Mucosa of descending colon (tissue), 3 donors: ENCODE data around the gene JUND. TPM values are rescaled to one million over a fixed set of nuclear protein-coding genes. Genes with fewer than 3 reads are reported as not detected.

ENCODE experiments used
- ATAC-seq: fragments of 200-7000 bp; cut with Tn5 transposase; one replicate; pipeline ENCODE4 v1.9.1; 2020; ENCODE audit warnings: mild to moderate bottlenecking, moderate library complexity
- DNase-seq, 3 donors: peaks; one replicate each; pipeline ENCODE4 v3.0.0-alpha.2; 2020
- H3K36me3 ChIP-seq: fragments of 200-600 bp; one replicate; pipeline ENCODE4 v1.8.0; 2021; ENCODE audit warnings: low read depth, mild to moderate bottlenecking
- H3K4me1 ChIP-seq: fragments of 200-600 bp; one replicate; pipeline ENCODE4 v1.8.0; 2021; ENCODE audit warnings: low read depth, mild to moderate bottlenecking
- H3K4me3 ChIP-seq: fragments of 200-600 bp; one replicate; pipeline ENCODE4 v1.8.0; 2021; ENCODE audit warnings: mild to moderate bottlenecking
- H3K9me3 ChIP-seq: fragments of 200-600 bp; one replicate; pipeline ENCODE4 v1.8.0; 2021; ENCODE audit warnings: mild to moderate bottlenecking
- CTCF ChIP-seq: fragments of 200-600 bp; IDR thresholded peaks from one replicate; pipeline ENCODE4 v1.8.0; 2022; ENCODE audit warnings: antibody characterized with exemption, mild to moderate bottlenecking
- intact Hi-C, 2 donors: fragments of 100-400 bp; cut with DNase I in 1 of 2; cut with micrococcal nuclease in 1 of 2; formaldehyde crosslinking; loops; one replicate each; pipeline versions ENCODE4 v1.11.0 to v1.11.1; 2022; cut with DNase I, micrococcal nuclease
- total RNA-seq, 3 donors: library from RNA; stranded (reverse); fragmentation: NEBNext Ultra II Directional in 2 of 3; extraction: Animal tissue kit (Norgen Biotek cat#: 25700) in 2 of 3; gene quantifications; one replicate each; pipeline versions ENCODE4 v1.2.1 to v1.2.4, GENCODE V29; 2021 to 2023
- donor health status: DM: no; HTN: no; CAD: no; lungs with moderate emphysema.
- donor health status: DM: no; HTN: no; CAD: no.
- donor health status: DM: no; HTN: yes; CAD: no.

JUND gene
- total RNA-seq, 3 donors from 2014 or later: 267 to 328 (median 295) TPM

DNA sequence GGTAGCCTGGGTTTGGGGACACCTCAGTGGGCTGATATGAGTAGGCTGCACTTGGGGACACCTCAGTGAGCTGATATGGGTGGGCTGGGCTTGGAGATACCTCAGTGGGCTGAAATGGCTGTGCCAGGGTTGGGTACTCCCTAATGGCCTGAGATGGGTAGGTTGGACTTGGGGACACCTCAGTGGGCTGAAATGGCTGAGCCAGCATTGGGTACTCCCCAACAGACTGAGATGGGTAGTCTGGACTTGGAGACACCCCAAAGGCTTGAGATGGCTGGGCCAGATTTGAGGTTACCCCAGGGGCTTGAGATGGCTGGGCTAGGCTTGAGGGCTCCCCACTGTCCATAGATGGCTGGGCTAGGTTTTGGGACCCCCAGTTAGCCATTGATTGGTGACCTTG lies 19.3 kb downstream of the JUND start:
- Histone ChIP-seq H3K4me3 (no peak overlapping the region), H3K9me3 (no peaks in the 10 kb centered on the region), H3K36me3 (no peaks in the 10 kb centered on the region), H3K4me1 (no peaks in the 10 kb centered on the region)
- no peak for TF ChIP-seq CTCF
- intact Hi-C loops: no loop called here
- ATAC-seq (no peak), DNase-seq (no peak)

GRCh38 chr19:18261474-18261873 lies 19.9 kb downstream of the JUND start:
- ATAC-seq (no peak), DNase-seq (no peak)
- Histone ChIP-seq H3K36me3 (no peaks in the 10 kb centered on the region), H3K9me3 (no peaks in the 10 kb centered on the region), H3K4me1 (no peaks in the 10 kb centered on the region), H3K4me3 (no peak overlapping the region)
- intact Hi-C loops: no loop called here
- no peak for TF ChIP-seq CTCF

DNA sequence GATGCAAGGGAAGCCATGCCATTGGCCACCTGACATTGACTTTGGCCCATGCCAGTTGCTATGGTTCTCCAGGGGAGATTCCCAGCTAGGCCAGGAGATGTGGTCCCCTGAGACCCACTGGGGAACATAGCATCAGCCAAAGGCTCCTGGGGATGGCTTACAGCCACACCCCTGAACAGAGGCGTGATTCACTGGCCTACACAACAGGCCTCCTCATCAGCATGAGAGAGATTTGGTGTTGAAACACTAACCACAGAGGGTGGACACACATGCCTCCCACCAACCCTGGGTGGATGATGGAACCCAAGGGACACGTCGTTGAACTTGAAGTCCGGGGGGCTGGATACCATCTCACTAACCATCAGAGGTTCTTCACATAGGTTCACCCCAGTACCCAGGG lies 21.5 kb downstream of the JUND start:
- Histone ChIP-seq H3K36me3 (no peaks in the 10 kb centered on the region), H3K4me1 (peaks cover 9% of the 10 kb centered on the region), H3K4me3 (no peak overlapping the region), H3K9me3 (no peaks in the 10 kb centered on the region)
- ATAC-seq: no peak
- intact Hi-C loops: loop anchor here in 1 of 2 donors (10.0 kb wide), 1 partner anchor 55 kb away; the partner anchor contains the start of gene RAB3A
- TF ChIP-seq CTCF: no peak
- DNase-seq: no peak

DNA sequence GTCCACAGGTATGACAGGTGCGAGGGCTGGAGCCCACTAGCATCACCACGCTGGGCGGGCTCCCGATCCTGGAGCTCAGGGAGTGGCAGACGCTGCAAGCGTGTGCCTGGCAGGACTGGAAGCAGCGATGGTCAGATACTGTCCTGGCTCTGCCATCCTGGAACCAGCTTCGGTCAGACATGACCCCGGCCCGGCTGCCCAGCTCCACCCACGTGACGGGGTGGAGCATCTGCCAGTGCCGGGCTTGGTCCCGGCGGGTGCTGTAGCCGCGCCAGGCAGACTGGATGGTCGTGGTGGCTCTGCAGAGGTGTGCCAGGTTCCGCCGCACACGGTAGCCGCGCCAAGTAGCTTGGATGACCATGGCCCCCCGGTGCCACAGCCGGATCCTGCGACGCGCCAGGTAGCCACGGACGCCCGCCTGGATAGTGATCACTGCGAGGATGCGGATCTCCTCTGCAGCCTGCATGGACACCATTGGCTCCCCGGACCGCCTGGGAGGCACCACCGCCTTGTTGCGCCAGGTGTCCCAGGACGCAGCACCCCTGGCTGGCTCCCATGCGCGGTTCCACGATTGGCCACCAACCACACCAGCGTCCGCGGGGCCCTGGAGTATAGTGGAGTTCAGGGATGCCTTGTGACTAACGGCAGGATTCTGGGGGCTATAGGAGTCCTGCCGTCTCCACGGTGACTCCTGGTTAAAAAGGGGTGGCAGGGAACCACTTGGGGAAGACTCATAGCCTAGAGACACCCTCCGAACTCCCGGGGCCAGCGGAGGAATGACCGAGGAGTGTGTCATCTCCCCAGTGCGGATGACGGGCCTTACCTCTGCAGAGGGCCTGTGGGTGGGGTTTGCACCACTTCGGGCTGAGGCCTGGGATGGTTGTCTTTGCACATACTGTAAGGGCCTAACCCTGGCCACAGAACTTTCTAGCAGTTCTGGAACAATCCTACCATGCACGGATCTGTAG lies 23.6 kb downstream of the JUND start:
- no peak for TF ChIP-seq CTCF
- intact Hi-C loops: loop anchor here in 1 of 2 donors (10.0 kb wide), 1 partner anchor 53 kb away; the partner anchor contains the start of gene RAB3A

GRCh38 chr19:18254546-18255503 lies 26.6 kb downstream of the JUND start:
- peak; percentile 70 to 82 (median 80) for DNase-seq
- peaks cover 19% of the 10 kb centered on the region for H3K4me1 ChIP-seq
- peak; percentile 35 for TF ChIP-seq CTCF
- intact Hi-C loops: loop anchor here in 1 of 2 donors (10.0 kb wide), 1 partner anchor 50 kb away; the partner anchor contains the start of gene RAB3A
- no peaks in the 10 kb centered on the region for H3K36me3 ChIP-seq
- H3K9me3 ChIP-seq: no peaks in the 10 kb centered on the region
- peak; percentile 79 for ATAC-seq
- no peak overlapping the region for H3K4me3 ChIP-seq

More for the DNA sequence above, 23.6 kb downstream of the JUND start:
- ATAC-seq: no peak
- Histone ChIP-seq H3K36me3 (no peaks in the 10 kb centered on the region), H3K4me1 (peaks cover 19% of the 10 kb centered on the region), H3K9me3 (no peaks in the 10 kb centered on the region), H3K4me3 (no peak overlapping the region)
- no peak for DNase-seq
